ENCODE results near the gene ATF7IP.

ATF7IP gene

DNA sequence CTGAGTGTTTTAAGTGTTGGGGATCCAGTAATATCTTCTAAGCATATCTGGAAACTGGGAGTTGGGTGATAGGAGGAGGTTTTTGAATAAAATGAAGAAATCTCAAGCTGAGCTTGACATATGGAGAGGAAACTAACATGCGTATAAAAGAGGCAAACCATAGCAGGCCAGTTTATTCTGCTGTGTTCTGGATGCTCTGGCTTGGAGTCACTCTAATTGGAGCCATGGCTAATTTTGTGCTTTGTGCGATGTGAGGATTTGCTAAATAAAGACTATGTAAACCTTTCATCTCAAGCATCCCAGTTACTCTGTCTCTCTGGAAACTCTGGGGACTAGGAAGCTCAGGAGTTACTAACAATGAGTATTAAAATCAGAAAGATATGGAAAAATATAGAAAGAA, 66.5 kb downstream of the ATF7IP start:
- no peak overlapping the region for H3K4me3 ChIP-seq (ENCODE audit: low read depth, low read length)
- TF ChIP-seq, protein P1, sequence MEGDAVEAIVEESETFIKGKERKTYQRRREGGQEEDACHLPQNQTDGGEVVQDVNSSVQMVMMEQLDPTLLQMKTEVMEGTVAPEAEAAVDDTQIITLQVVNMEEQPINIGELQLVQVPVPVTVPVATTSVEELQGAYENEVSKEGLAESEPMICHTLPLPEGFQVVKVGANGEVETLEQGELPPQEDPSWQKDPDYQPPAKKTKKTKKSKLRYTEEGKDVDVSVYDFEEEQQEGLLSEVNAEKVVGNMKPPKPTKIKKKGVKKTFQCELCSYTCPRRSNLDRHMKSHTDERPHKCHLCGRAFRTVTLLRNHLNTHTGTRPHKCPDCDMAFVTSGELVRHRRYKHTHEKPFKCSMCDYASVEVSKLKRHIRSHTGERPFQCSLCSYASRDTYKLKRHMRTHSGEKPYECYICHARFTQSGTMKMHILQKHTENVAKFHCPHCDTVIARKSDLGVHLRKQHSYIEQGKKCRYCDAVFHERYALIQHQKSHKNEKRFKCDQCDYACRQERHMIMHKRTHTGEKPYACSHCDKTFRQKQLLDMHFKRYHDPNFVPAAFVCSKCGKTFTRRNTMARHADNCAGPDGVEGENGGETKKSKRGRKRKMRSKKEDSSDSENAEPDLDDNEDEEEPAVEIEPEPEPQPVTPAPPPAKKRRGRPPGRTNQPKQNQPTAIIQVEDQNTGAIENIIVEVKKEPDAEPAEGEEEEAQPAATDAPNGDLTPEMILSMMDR (IDR thresholded peaks at IDR 0.05; ENCODE audit: borderline replicate concordance, insufficient read depth, low read depth, low read length): no peak

GRCh38 chr12:14435627-14436026, 70.1 kb downstream of the ATF7IP start:
- TF ChIP-seq, protein P1 (IDR thresholded peaks at IDR 0.05; ENCODE audit: borderline replicate concordance, insufficient read depth, low read depth, low read length): no peak

DNA sequence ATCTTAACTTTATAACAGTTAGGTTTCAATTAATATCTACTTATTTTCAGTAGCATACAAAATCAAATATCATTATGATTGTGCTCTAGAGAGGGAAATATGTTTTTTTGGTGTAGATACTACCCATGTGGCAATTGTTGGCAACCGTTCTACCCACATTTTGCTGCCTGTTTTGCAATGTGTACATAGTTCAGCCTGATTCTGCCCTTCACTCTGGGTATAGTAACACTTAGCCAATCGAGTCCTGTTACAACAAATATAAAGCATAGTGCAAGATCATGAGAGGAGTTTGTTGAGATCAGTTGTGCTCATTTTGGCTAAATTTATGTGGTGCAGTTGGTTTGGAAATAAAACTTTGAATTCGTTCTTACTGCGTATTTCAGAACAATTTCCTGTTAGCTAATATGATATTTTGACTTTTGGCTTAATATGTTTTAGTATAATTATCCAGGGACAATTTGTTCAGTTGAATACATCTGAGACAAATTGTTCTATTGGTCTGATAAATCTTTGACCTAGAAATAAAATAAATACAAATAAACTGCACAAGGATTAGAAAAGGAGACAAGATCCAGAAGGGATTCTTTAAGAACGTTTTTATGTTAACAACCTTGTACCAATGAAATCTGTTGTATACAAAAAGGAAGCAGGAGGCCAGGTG, 76.9 kb downstream of the ATF7IP start:
- TF ChIP-seq, protein P1 (IDR thresholded peaks at IDR 0.05; ENCODE audit: borderline replicate concordance, insufficient read depth, low read depth, low read length): no peak
- H3K4me3 ChIP-seq (ENCODE audit: low read depth, low read length): no peak overlapping the region

More at GRCh38 chr12:14435627-14436026, 70.1 kb downstream of the ATF7IP start:
- H3K4me3 ChIP-seq (ENCODE audit: low read depth, low read length): no peak overlapping the region

DNA sequence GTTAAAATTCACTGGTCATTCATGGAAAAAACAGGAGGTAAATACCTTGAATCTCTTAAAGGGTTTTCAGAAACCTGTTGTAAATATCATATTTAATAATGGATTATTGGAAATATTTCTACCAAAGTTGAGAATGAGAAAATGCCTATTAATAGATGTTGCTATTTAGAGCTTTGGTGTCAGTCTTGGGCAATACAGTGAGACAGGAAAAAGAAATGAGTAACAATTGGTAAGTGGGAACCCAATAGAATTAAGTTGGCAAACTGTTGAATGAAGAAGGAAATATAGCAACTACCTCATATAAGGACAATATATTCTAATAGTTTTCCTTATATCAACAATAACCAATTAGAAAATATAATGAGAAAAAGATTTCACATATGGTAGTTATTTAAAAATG, 78.0 kb downstream of the ATF7IP start:
- TF ChIP-seq, protein P1 (IDR thresholded peaks at IDR 0.05; ENCODE audit: borderline replicate concordance, insufficient read depth, low read depth, low read length): no peak
- H3K4me3 ChIP-seq (ENCODE audit: low read depth, low read length): no peak overlapping the region

- TF ChIP-seq, protein P1 (IDR thresholded peaks at IDR 0.05; ENCODE audit: borderline replicate concordance, insufficient read depth, low read depth, low read length): no peak
- H3K4me3 ChIP-seq (ENCODE audit: low read depth, low read length): no peak overlapping the region
Observed at GRCh38 chr12:14450479-14450878, 85.0 kb downstream of the ATF7IP start.

GRCh38 chr12:14452336-14452735, 86.9 kb downstream of the ATF7IP start:
- H3K4me3 ChIP-seq (ENCODE audit: low read depth, low read length): no peak overlapping the region
- TF ChIP-seq, protein P1 (IDR thresholded peaks at IDR 0.05; ENCODE audit: borderline replicate concordance, insufficient read depth, low read depth, low read length): no peak

- TF ChIP-seq, protein P1 (IDR thresholded peaks at IDR 0.05; ENCODE audit: borderline replicate concordance, insufficient read depth, low read depth, low read length): no peak
Observed at GRCh38 chr12:14452865-14453264, 87.4 kb downstream of the ATF7IP start.

More at GRCh38 chr12:14452865-14453264, 87.4 kb downstream of the ATF7IP start:
- H3K4me3 ChIP-seq (ENCODE audit: low read depth, low read length): no peak overlapping the region

All from GM12875 (cell line).